HEK293 (cell line): ENCODE results near the gene TEX19.

Experiments used
- CTCF ChIP-seq: fragments of 450-650 bp; formaldehyde crosslinking; IDR thresholded peaks from 2 replicates; pipeline ENCODE4 v1.5.1; 2016; ENCODE audit warnings: missing biosample characterization, missing genetic modification characterization
- TCF7L2 ChIP-seq: IDR thresholded peaks from 2 replicates; pipeline ENCODE4 v1.6.1; 2011; ENCODE audit warnings: low read depth, mild to moderate bottlenecking, inconsistent platforms, low read length, moderate library complexity, borderline replicate concordance
- ZBTB10 ChIP-seq: fragments of 450-650 bp; formaldehyde crosslinking; IDR thresholded peaks from 2 replicates; pipeline ENCODE4 v1.5.1; 2016; ENCODE audit warnings: missing biosample characterization, missing genetic modification characterization
- ZNF121 ChIP-seq: fragments of 450-650 bp; formaldehyde crosslinking; IDR thresholded peaks from 2 replicates; pipeline ENCODE4 v1.5.1; 2016; ENCODE audit warnings: missing biosample characterization, missing genetic modification characterization
- ZNF24 ChIP-seq: fragments of 450-650 bp; formaldehyde crosslinking; IDR thresholded peaks from 2 replicates; pipeline ENCODE4 v1.5.1; 2016; ENCODE audit warnings: missing biosample characterization, missing genetic modification characterization
- ZNF280D ChIP-seq: fragments of 450-650 bp; formaldehyde crosslinking; IDR thresholded peaks from 2 replicates; pipeline ENCODE4 v1.5.1; 2016; ENCODE audit warnings: missing biosample characterization, missing genetic modification characterization
- ZNF404 ChIP-seq: fragments of 450-650 bp; formaldehyde crosslinking; IDR thresholded peaks from 2 replicates; pipeline ENCODE4 v1.5.1; 2017; ENCODE audit warnings: missing biosample characterization, missing genetic modification characterization
- ZNF558 ChIP-seq: fragments of 450-650 bp; formaldehyde crosslinking; IDR thresholded peaks from 2 replicates; pipeline ENCODE4 v1.5.1; 2016; ENCODE audit warnings: missing biosample characterization, missing genetic modification characterization
- ZNF596 ChIP-seq: fragments of 450-650 bp; IDR thresholded peaks from 2 replicates; pipeline ENCODE4 v1.5.0; 2018; ENCODE audit warnings: missing biosample characterization, mild to moderate bottlenecking, missing genetic modification characterization, moderate library complexity
- ZNF624 ChIP-seq: fragments of 450-650 bp; formaldehyde crosslinking; IDR thresholded peaks from 2 replicates; pipeline ENCODE4 v1.5.1; 2017; ENCODE audit warnings: missing biosample characterization, missing genetic modification characterization
- ZNF777 ChIP-seq: fragments of 450-650 bp; formaldehyde crosslinking; IDR thresholded peaks from 2 replicates; pipeline ENCODE4 v1.5.1; 2017; ENCODE audit warnings: missing biosample characterization, missing genetic modification characterization, borderline replicate concordance

- TF ChIP-seq CTCF, result no peak
- TF ChIP-seq ZNF280D (tag by site-specific recombination), result no peak
- TF ChIP-seq ZNF624 (tag by site-specific recombination), result no peak
- no peak for TF ChIP-seq ZNF121
- no peak for TF ChIP-seq ZNF558 (tag by site-specific recombination)
- TF ChIP-seq ZNF24, result no peak
- TF ChIP-seq ZNF596 (tag by site-specific recombination), result no peak
- no peak for TF ChIP-seq ZNF777
- TF ChIP-seq ZBTB10 (tag by site-specific recombination), result no peak
- no peak for TF ChIP-seq ZNF404 (tag by site-specific recombination)
- TF ChIP-seq TCF7L2, result no peak
These were observed 41.5 kb upstream of the TEX19 start, which contains the start of gene CD7 for GRCh38 chr17:82317394-82318168.
